ENCODE data around the gene EHD1.

- no peak for TF ChIP-seq ZNF184 (CRISPR knock-in tag; IDR thresholded peaks at IDR 0.05)
- no peak for TF ChIP-seq TEAD4 (IDR thresholded peaks at IDR 0.05; ENCODE audit: low read length)
- no peak for TF ChIP-seq TEAD4 (CRISPR knock-in tag; IDR thresholded peaks at IDR 0.05; ENCODE audit: borderline replicate concordance)
- TF ChIP-seq FOXO4 (CRISPR knock-in tag; IDR thresholded peaks at IDR 0.05): no peak
- TF ChIP-seq NR3C1 (CRISPR knock-in tag; IDR thresholded peaks at IDR 0.05): no peak
- TF ChIP-seq MTA3 (IDR thresholded peaks at IDR 0.05; ENCODE audit: borderline replicate concordance): no peak
- no peak for TF ChIP-seq EGR1 (conservative IDR thresholded peaks at IDR 0.05)
- TF ChIP-seq PHF8 (IDR thresholded peaks at IDR 0.05; ENCODE audit: borderline replicate concordance, low read length): no peak
- TF ChIP-seq TAF7 (tag; IDR thresholded peaks at IDR 0.05): no peak
- TF ChIP-seq POLR2A (conservative IDR thresholded peaks at IDR 0.05): no peak
- no peak for TF ChIP-seq GABPA (tag; conservative IDR thresholded peaks at IDR 0.05; ENCODE audit: low read depth)
Observed at GRCh38 chr11:64905516-64906313, 27.3 kb upstream of the EHD1 start.

All from K562 (cell line).